HAP-1 (cell line): Measurements from ENCODE around the gene IPO11.
"Not testable (repeated sequence)": the region's sequence is repeated elsewhere in the genome, so short reads cannot be mapped to it uniquely, and the experiment has no call there.

Experiments used
- DNase-seq, 2 experiments: peaks; one replicate each; pipeline ENCODE4 v3.0.0-alpha.2; 2016 to 2020; ENCODE audit warnings: low spot score in 2 of 2
- H3K27me3 ChIP-seq: fragments of 250-450 bp; sonication (Bioruptor Pico); 2 replicates; pipeline ENCODE4 v1.5.1; 2020; ENCODE audit warnings: low read depth, mild to moderate bottlenecking, moderate library complexity
- H3K36me3 ChIP-seq: fragments of 250-450 bp; sonication (Bioruptor Pico); replicated peaks from 2 replicates; pipeline ENCODE4 v1.5.1; 2020; ENCODE audit warnings: mild to moderate bottlenecking
- H3K4me1 ChIP-seq: fragments of 250-450 bp; sonication (Bioruptor Pico); 2 replicates; pipeline ENCODE4 v1.5.1; 2020; ENCODE audit warnings: mild to moderate bottlenecking
- H3K4me3 ChIP-seq: fragments of 250-450 bp; sonication (Bioruptor Pico); 2 replicates; pipeline ENCODE4 v1.5.1; 2020; ENCODE audit warnings: mild to moderate bottlenecking, moderate library complexity
- H3K9me3 ChIP-seq: fragments of 250-450 bp; sonication (Bioruptor Pico); 2 replicates; pipeline ENCODE4 v1.5.1; 2020; ENCODE audit warnings: mild to moderate bottlenecking, moderate library complexity
- in situ Hi-C: fragments of 300-500 bp; cut with MboI; formaldehyde crosslinking; loops from 3 replicates; pipeline ENCODE4 v1.14.3; 2020; ENCODE audit warnings: low sequenced_read_pairs, inconsistent platforms, mixed read lengths

IPO11 gene

DNA sequence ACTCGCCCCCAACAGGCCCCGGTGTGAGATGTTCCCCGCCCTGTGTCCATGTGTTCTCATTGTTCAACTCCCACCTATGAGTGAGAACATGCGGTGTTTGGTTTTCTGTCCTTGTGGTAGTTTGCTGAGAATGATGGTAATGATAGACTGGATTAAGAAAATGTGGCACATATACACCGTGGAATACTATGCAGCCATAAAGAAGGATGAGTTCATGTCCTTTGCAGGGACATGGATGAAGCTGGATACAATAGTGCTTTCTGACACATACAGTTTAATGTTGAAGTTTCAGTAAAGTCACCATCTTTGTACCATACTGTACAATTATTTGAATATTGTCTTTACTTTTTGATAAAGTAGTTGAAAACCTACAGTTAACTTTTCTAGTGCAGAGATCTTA is 96.2 kb downstream of the IPO11 start:
- H3K27me3 ChIP-seq, DNase-seq, H3K4me3 ChIP-seq, H3K9me3 ChIP-seq, in situ Hi-C loops, H3K4me1 ChIP-seq: not testable (repeated sequence)
- peaks cover 20% of the 10 kb centered on the region for H3K36me3 ChIP-seq

- peaks cover 20% of the 10 kb centered on the region for H3K36me3 ChIP-seq
- no peaks in the 10 kb centered on the region for H3K27me3 ChIP-seq
- DNase-seq, result no peak
- peaks cover 7% of the 10 kb centered on the region for H3K4me1 ChIP-seq
- no peaks in the 10 kb centered on the region for H3K9me3 ChIP-seq
- in situ Hi-C loops, result no loop called here
- no peak overlapping the region for H3K4me3 ChIP-seq
Measured at GRCh38 chr5:62509806-62510205, 97.2 kb downstream of the IPO11 start.

GRCh38 chr5:62513085-62513484 is 100.5 kb downstream of the IPO11 start:
- H3K9me3 ChIP-seq, in situ Hi-C loops: not testable (repeated sequence)

GRCh38 chr5:62514510-62515119 is 102.1 kb downstream of the IPO11 start:
- in situ Hi-C loops, result no loop called here
- Histone ChIP-seq H3K9me3 (no peaks in the 10 kb centered on the region), H3K4me3 (no peak overlapping the region), H3K36me3 (peaks cover 7% of the 10 kb centered on the region), H3K4me1 (no peaks in the 10 kb centered on the region), H3K27me3 (no peaks in the 10 kb centered on the region)
- no peak for DNase-seq

More at GRCh38 chr5:62513085-62513484, 100.5 kb downstream of the IPO11 start:
- H3K4me1 ChIP-seq, H3K4me3 ChIP-seq, H3K27me3 ChIP-seq, DNase-seq: not testable (repeated sequence)
- peaks cover 11% of the 10 kb centered on the region for H3K36me3 ChIP-seq

DNA sequence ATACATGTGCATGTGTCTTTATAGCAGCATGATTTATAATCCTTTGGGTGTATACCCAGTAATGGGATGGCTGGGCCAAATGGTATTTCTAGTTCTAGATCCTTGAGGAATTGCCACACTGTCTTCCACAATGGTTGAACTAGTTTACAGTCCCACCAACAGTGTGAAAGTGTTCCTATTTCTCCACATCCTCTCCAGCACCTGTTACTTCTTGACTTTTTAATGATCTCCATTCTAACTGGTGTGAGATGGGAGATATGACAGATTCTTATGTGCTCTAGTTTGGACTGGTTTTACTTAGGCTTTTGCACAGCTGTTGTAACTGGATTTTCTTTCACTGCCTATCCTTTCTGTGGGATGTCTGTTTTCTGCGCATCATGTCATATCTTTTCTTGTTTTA is 108.2 kb downstream of the IPO11 start:
- in situ Hi-C loops, H3K4me3 ChIP-seq, DNase-seq, H3K27me3 ChIP-seq, H3K36me3 ChIP-seq, H3K4me1 ChIP-seq, H3K9me3 ChIP-seq: not testable (repeated sequence)

DNA sequence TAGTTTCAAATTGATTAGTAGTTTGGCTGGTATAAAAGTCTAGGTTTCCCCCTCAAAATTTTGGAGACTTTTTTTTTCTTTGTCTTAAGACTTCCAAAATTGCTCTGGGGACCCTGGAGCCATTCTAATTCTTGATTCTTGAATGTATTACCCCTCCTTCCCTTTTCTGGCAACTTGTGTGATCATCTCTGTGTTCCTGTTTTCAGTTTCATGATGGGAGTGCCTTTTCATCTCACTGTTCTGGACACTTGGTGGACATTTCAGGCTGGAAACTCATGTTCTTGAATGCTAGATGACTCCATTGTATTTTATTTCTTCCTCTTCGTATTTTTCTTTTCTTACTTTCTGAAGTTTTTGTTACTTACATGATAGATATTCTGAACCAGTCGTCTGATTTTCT is 108.8 kb downstream of the IPO11 start:
- 0 out of 2 replicates have a peak, but pooled peaks cover 4% of the 10 kb centered on the region for H3K36me3 ChIP-seq
- H3K9me3 ChIP-seq, result no peaks in the 10 kb centered on the region
- no peaks in the 10 kb centered on the region for H3K4me1 ChIP-seq
- in situ Hi-C loops, result no loop called here
- no peak for DNase-seq
- H3K4me3 ChIP-seq, result no peak overlapping the region
- H3K27me3 ChIP-seq, result no peaks in the 10 kb centered on the region

DNA sequence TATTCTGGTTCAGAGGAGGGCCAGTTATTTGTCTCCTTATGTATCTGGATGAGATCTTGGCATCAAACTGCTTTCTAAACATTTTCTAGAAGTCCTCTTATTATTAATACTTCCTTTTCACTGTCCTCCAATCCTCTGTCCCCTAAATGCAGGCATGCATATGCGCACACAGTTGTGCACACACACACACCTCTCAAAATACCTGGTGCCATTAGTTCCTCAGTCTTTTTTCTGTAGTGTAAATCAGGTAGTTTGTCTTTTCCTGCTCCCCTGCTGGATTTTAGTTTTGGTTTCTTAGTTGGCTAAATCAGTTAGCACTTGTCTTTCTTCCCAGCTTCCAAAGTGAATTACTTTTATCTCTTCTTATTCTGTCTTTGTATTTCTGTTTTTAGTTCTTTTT is 110.2 kb downstream of the IPO11 start:
- DNase-seq, result no peak
- in situ Hi-C loops, result no loop called here

GRCh38 chr5:62533597-62533996 is 121.0 kb downstream of the IPO11 start:
- H3K27me3 ChIP-seq, result no peaks in the 10 kb centered on the region
- H3K36me3 ChIP-seq, result peaks cover 5% of the 10 kb centered on the region
- in situ Hi-C loops, result no loop called here
- H3K4me1 ChIP-seq, result no peaks in the 10 kb centered on the region
- H3K4me3 ChIP-seq, result no peak overlapping the region
- no peak for DNase-seq
- no peaks in the 10 kb centered on the region for H3K9me3 ChIP-seq

More for the DNA sequence above, 110.2 kb downstream of the IPO11 start:
- Histone ChIP-seq H3K4me1 (no peaks in the 10 kb centered on the region), H3K9me3 (no peaks in the 10 kb centered on the region), H3K36me3 (peaks cover 4% of the 10 kb centered on the region; the same call in 1 of the 2 replicates), H3K27me3 (no peaks in the 10 kb centered on the region), H3K4me3 (no peak overlapping the region)

GRCh38 chr5:62534461-62535236 is 122.1 kb downstream of the IPO11 start:
- no peak for DNase-seq
- in situ Hi-C loops, result no loop called here

GRCh38 chr5:62536232-62536631 is 123.7 kb downstream of the IPO11 start:
- Histone ChIP-seq H3K27me3 (no peaks in the 10 kb centered on the region), H3K9me3 (no peaks in the 10 kb centered on the region), H3K4me3 (no peak overlapping the region), H3K4me1 (no peaks in the 10 kb centered on the region), H3K36me3 (no peaks in the 10 kb centered on the region; the same call in 1 of the 2 replicates)
- no peak for DNase-seq
- in situ Hi-C loops, result no loop called here

More at GRCh38 chr5:62534461-62535236, 122.1 kb downstream of the IPO11 start:
- no peaks in the 10 kb centered on the region for H3K27me3 ChIP-seq
- H3K4me3 ChIP-seq, result no peak overlapping the region
- H3K4me1 ChIP-seq, result no peaks in the 10 kb centered on the region
- H3K9me3 ChIP-seq, result no peaks in the 10 kb centered on the region
- peaks cover 5% of the 10 kb centered on the region for H3K36me3 ChIP-seq

DNA sequence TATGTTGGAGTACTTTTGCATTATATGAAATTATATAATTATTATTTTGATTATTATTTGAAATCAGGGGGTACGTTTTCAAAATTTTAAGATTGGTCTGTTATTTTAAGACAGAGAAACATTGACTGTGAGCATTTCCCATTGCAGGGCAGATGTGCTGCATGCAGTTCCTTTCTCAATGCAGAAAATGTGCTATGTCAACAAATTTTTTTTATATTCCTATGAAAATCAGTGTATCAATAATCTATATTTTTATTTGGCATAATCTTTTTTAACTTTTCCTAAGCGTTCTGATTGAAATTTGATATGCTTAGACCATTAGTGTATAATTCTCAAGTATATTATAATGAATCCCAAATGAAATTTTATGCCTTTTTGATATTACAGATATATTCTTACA is 124.2 kb downstream of the IPO11 start:
- Histone ChIP-seq H3K27me3 (no peaks in the 10 kb centered on the region), H3K36me3 (no peaks in the 10 kb centered on the region), H3K4me3 (no peak overlapping the region), H3K4me1 (no peaks in the 10 kb centered on the region), H3K9me3 (no peaks in the 10 kb centered on the region)
- DNase-seq, result no peak
- in situ Hi-C loops, result no loop called here

DNA sequence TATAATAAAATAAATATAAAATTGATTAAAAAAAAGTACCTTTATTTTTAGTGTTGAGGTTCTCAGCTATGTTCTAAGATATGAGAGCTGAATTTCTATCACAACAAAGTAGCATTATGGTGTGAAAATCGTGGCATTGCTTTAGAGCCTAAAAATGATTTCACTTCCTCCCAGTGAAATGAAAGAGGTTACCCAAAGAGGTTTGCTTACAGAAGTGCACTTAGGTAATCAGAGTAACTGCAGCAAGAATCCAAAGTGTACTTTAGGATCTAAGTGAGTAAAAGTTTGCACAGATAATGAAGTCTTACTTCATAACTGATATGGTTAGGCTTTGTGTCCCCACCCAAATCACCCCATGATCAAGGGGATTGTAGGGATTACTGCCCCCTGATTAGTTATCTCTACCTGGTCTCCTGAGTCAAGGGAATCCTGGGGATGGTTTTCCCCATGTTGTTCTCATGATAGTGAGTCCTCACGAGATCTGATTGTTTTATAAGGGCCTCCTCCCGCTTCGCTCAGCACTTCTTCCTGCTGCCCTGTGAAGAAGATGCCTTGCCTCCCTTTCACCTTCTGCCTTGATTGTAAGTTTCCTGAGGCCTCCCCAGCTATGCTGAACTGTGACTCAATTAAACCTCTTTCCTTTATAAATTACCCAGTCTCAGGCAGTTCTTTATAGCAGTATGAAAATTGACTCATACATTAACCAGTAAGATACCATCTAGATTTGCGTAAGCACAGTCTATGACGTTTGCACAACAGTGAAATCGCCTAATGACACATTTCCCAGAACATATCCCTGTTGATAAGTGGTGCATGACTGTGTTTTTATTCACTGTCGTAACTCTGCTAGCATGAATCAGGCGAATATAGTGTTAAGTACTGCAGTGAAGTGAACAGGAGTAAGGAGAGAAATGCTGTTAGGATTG is 125.7 kb downstream of the IPO11 start:
- H3K4me3 ChIP-seq, result no peak overlapping the region
- in situ Hi-C loops, result no loop called here
- no peaks in the 10 kb centered on the region for H3K4me1 ChIP-seq
- H3K27me3 ChIP-seq, result no peaks in the 10 kb centered on the region
- DNase-seq, result no peak
- no peaks in the 10 kb centered on the region for H3K9me3 ChIP-seq
- H3K36me3 ChIP-seq, result no peaks in the 10 kb centered on the region

- Histone ChIP-seq H3K27me3 (no peaks in the 10 kb centered on the region), H3K9me3 (no peaks in the 10 kb centered on the region), H3K4me1 (no peaks in the 10 kb centered on the region), H3K4me3 (no peak overlapping the region), H3K36me3 (0 out of 2 replicates have a peak, but pooled peaks cover 5% of the 10 kb centered on the region)
- DNase-seq, result no peak
- in situ Hi-C loops, result no loop called here
Measured at GRCh38 chr5:62542720-62543119, 130.2 kb downstream of the IPO11 start.
